ENCODE measurements around the gene FOXI1.

The FOXI1 gene

GRCh38 chr5:170105642-170106611 is at the start of gene FOXI1:
Gene FOXI1, plus strand, starts transcription at chr5:170105897. Its CDS starts 61 bp downstream, at chr5:170105958.
- no peak for DNase-seq

DNA sequence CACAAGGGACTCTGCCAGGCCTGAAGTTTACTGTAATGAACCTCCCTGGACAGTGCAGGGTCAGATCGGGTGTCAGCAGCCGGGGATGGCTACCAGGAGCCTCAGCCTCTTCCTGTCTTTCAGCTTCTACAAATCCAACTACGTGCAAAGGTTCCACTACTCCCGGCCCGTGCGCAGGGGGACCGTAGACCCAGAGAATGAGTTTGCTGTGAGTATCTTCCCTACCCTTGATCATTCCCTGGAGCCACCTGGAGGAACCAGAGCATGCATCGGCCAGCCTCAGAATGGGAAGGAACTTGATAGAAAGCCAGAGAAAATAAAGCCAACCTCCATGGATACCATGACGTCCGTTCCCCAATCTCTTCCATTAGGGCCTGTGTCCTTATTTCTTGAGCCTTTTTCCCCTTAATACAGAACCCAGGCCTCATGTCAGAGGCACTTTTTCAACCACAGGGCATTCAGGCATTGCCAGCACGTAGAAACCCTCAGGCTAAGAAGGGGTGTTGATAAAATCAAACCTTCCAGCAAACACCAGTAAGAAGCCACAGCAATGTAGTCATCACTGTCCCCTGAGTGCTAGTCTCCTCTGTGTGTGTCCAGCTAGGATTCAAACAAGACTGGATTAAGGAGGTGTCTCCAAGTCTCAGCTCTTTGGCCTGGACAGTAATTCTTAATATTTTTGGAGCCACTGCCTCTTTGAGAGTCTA is 49.0 kb upstream of the FOXI1 start:
- no peak for DNase-seq

DNA sequence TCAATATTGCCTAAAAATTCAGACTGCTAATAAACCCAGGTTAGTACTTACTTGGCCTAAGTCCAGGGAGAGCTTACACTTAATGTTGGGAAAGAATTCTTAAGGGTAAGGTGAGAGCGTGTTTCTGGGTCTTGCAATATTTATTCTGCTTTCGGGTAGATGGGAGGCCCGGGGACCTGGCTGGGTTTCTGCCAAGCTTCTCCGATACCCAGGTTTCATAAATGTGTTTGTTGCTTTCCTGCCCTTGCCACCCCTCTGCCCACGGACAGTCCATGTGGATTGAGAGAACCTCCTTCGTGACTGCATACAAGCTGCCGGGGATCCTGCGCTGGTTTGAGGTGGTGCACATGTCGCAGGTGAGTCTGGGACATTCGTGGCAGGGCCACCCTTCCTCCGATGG is 48.4 kb upstream of the FOXI1 start:
- no peak for DNase-seq

DNA sequence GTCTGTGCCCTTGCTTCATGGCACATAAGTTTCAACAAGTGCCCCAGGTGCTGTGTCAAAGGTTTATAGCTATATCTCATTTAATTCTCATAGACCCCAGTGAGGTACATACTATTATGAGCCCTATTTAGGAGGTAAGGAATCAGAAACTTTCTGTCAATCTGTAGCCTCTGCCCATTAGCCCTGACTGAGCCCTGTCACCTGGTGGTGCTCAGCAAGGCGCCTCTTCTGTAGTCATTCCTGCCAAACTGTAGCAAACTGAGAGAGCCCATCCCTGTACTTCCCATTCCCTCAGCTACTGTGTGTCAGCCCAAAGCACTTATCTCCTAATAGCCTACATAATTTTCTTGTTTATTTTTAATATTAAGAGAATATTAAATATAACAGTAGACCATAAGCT is 46.5 kb upstream of the FOXI1 start:
- DNase-seq = no peak

GRCh38 chr5:170067152-170067551 is 38.5 kb upstream of the FOXI1 start:
- DNase-seq = no peak

GRCh38 chr5:170067574-170068170 is 38.0 kb upstream of the FOXI1 start:
- DNase-seq = no peak

- no peak for DNase-seq
These were observed 36.2 kb upstream of the FOXI1 start for GRCh38 chr5:170069512-170069911.

GRCh38 chr5:170070556-170071412 is 34.9 kb upstream of the FOXI1 start:
- no peak for DNase-seq

DNA sequence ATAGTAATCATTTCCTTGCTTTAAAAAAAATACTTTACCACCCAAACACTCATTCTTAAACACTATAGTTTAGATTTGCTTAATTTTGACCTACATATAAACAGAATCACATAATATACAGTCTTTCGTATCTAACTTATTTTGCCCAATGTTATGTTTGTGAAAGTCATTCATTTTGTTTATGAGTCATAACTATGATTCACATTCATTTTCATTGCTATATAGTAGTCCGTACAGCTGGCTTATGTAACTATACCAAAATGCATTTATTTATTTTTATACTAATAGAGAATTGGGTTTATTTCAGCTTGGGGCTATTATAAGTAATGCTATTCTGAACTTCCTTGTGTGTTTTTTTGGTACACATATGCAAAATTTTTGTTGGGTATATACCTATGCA is 33.9 kb upstream of the FOXI1 start:
- DNase-seq = no peak

DNA sequence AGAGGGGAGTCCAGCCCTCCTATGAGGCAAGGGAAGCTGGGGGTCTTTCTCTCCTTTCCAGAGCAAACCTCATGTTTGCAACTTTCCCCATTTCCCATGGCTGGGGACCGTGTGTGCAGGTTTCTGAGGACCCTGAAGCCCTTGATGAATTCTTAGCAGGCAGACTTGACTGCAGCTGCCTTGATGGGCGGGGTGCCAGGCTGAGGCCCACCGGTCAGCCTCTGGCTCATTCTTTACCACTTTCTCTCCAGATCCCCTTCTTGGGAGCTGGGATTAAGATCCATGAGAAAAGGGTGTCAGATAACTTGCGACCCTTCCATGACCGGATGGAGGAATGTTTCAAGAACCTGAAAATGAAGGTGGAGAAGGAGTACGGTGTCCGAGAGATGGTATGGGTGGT is 30.0 kb upstream of the FOXI1 start:
- DNase-seq = no peak

GRCh38 chr5:170076211-170076610 is 29.5 kb upstream of the FOXI1 start:
- DNase-seq = no peak

- no peak for DNase-seq
These were observed 29.0 kb upstream of the FOXI1 start for GRCh38 chr5:170076739-170077138.

- DNase-seq = no peak
These were observed 28.2 kb upstream of the FOXI1 start for GRCh38 chr5:170077526-170077925.

DNA sequence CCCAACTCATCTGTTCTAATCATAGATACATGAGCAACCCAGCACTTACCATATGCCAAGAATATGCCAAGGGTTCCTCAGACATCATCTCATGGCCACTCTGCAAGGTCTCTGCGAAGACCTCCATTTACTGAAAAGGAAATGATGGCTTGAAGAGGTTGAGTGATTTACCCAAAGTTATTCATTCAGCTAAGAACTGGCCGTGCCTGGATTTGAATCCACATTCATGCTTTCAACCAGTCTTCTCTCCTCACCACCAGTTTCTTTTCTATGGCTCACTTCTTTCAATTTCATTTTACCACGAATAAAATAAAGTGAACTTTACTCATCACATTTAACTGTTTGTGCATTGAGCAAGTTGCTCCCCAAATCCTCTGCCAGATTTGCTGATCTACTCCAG is 27.2 kb upstream of the FOXI1 start:
- DNase-seq = no peak

DNA sequence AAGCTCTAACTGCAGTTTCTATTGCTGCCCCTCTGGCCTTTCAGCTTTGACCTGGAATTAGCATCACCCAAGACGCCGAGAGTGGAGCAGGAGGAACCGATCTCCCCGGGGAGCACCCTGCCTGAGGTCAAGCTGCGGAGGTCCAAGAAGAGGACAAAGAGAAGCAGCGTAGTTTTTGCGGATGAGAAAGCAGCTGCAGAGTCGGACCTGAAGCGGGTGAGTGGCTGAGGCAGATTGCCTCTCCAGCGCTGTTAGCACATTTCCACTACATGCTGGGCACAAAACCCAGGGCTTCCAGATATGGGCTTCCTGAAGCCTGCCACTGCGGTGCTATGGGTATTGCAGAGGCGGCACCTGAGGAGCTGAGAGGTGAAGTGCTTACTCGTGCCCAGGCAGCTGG is 26.8 kb upstream of the FOXI1 start:
- DNase-seq = no peak

- no peak for DNase-seq
These were observed 25.5 kb upstream of the FOXI1 start for GRCh38 chr5:170080217-170080616.

- no peak for DNase-seq
These were observed 24.8 kb upstream of the FOXI1 start for GRCh38 chr5:170080786-170081445.

GRCh38 chr5:170081616-170082015 is 24.1 kb upstream of the FOXI1 start:
- no peak for DNase-seq

DNA sequence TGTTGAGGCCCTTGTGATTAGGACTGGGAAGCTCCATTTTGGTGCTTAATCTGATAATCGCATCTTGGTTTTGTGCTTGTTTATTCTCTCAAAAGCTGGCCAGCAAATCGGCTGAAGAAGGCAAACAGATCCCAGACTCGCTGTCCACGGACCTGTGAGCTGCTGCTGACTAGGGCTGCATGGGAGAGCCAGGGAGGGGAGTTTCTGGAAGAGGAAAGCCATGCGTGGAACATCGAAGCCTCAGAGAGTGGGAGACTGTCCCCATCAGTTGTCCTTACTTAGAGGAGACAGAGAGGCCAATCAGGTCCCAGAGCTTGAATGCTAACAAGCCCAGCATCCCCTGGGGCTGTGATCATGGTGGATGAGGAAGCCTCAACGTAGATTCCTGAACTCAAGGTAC is 23.0 kb upstream of the FOXI1 start:
- DNase-seq = no peak

GRCh38 chr5:170087168-170087817 is 18.4 kb upstream of the FOXI1 start:
- no peak for DNase-seq

- DNase-seq = no peak
These were observed 13.1 kb upstream of the FOXI1 start for GRCh38 chr5:170092455-170093101.
